Activated effector memory CD4-positive, alpha-beta T cell treated with Interleukin-2 at 50 U/mL for 16 hours (primary cell): Measurements from ENCODE around the gene CACFD1.

Experiments
- DNase-seq: peaks from one replicate; pipeline ENCODE4 v3.0.0-alpha.2; 2020

CACFD1 gene

DNA sequence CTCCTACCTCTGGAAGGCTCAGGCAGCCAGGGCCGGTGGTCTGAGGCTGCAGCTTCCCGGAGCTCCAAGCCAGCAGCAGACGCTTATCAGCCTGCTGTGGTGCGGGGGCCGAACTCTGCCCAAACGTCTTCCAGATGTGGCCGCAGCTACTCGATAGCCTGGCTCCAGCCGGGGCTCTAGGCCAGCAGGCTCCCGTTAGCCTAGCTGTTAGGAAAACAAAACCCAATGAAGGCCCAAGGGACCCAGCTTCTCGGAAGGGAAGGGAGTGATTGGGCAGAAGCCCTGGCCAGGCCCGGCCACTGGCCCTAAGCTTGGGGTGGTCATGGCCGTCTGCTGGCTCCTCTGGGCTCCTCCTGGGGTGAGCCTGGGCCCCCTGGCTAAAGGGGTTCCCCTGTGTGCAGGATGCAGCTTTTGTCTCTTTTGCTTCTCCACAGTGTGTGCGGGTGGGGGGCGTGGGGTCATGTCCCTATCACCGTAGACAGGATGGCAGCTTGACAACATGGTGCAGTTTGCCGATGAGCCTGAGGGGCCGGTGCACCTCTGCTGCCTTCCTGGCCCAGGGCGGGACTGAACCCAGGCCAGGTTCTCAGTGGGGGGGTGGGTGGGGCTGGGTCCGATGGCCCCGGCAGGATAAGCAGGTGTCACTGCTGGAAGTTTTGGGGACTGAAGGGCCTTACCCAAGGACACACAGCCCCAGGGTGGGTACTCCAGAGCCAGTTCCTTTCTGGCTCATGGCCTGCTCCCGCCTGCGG lies 46.3 kb downstream of the CACFD1 start:
- DNase-seq = no peak

GRCh38 chr9:133506653-133507038 lies 46.9 kb downstream of the CACFD1 start:
- DNase-seq = no peak

- no peak for DNase-seq
Observed at GRCh38 chr9:133507246-133507965, 47.6 kb downstream of the CACFD1 start.

GRCh38 chr9:133508046-133508445 lies 48.3 kb downstream of the CACFD1 start:
- DNase-seq = no peak

- DNase-seq = no peak
Observed at GRCh38 chr9:133509179-133510083, 49.7 kb downstream of the CACFD1 start.

DNA sequence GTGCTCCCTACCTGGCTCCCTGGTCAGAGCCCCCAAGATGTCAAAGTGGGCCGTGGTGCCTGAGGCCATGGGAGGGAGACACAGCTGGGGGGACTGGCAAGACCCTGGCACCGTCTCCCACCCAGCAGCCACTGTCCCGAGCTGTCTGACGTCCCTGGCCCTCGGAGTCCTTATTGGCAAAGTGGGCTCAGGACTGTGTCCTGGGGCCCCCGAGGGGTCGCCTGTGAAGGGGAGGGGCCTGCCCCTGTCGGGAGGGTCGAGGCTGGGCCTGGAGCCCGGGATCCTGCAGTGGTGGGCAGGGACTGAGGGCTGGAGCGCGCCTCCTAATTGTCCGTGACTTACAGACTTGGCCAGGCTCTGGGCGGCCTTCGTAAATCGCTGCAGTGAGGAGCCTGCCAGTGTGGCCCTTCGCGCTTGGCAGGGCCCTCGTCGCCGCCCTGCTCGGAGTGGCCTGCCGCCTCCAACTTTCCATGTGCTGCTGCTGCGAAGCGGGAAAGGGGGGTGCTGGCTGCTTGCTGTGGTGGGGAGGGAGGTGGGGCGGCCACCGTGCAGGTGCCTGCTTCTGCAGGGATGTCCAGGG lies 51.2 kb downstream of the CACFD1 start:
- no peak for DNase-seq

DNA sequence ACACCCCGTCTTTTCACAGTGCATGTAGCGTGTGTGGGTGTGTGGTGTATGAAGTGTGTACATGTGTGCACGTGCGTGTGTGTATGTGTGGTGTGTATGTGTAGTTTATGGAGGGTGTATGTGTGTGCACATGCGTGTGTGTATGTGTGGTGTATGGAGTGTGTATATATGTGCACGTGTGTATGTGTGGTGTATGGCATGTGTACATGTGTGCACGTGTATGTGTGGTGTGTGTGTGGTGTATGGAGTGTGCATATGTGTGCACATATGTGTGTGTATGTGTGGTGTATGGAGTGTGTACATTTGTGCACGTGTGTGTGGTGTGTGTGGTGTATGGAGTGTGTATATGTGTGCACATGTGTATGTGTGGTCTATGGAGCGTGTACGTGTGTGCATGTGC lies 51.8 kb downstream of the CACFD1 start:
- no peak for DNase-seq

GRCh38 chr9:133512253-133513213 lies 52.8 kb downstream of the CACFD1 start:
- DNase-seq = no peak

DNA sequence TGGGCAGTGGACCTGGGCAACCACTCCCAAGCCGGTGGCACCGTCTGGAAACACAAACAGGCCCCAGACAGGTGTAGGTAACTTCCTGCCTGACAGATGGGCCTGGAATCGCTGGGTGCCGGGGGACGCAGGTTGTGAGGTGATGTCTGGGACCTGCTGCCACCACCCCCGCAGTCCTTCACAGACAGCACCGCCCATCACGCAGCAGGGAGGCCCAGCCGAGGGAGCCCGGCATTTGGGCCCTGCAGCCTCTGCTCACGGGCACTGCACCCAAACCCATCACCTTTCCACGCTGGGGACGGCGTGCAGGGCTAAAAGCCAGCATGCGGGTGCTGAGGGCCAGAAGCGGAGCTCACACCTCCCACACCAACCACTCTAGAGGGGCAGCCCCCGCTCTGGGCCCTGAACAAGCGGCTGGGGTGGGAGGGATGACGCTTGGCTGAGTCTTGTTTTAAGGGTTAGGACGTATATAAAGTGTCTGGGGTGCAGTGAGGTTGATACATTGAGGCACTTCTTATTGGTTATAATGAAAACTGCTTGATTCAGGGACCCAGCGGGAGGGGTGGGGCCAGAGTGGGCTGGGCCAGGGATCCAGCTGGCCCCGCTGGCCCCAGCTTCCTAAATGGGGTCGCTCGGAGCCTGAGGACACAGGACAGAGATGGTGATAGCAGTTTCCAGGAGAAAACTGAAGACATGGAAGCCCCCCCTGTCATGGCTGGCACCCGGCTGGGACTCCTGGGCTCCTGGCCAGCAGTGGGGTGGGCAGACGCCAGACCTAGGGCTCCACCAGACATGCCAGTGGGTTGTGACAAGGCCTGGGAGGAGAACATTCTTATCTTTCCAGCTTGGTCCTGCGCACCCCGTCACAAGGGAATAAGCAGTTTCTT lies 53.7 kb downstream of the CACFD1 start:
- DNase-seq = no peak

DNA sequence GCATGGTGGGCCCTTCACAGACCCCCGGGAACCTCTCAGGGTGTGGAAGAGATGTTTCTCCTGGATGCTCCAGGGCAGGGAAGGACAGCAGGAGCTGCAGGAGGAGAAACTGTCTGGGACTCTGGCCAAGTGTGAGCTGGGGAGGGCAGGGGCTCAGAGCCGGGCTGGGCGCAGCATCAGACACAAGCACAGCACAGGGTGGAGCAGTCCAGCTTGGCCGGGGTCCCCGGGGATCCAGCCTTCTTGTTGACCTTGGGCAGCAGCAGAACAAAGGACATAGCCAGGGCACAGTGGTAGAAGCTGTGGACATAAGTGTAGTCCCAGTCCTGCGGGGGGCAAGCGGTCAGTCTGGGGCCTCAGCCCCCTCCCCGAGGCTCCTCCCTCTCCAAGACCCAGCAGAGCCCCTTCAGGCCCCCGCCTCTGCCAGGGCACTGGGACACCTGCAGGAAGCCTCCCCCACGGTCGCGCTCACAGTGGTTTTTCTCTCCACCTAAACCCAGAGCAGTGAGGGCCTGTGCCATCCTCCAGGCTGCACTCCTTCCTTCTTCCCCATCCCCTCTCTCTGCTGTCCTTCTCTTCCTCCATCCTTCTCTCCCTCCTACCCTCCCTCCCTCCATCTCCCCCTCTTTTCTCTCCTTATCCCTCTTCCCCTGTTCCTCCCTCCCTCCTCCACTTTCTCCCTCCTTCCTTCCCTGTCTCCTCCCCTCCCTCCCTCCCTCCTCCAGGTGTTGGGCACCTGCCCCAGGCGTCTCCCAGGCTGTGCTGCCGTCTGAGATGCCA lies 54.9 kb downstream of the CACFD1 start:
- no peak for DNase-seq

DNA sequence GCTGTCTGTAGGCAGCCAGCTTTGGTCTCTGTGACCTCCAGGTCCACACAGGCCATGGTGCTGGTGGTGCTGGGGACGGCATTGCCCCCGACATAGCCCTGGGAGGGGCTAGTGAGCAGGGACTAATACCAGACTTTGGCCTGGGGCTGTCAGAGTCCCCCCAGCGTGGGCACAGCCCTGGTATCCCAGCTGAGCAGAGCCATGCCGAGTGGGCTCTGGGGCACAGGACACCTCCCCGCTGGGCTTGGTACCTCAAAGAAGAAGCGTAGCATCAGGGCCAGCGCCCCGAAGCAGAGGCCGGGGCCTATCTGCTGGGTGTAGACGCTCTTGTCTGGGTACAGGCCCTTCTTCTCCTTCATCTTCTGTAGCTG lies 55.4 kb downstream of the CACFD1 start:
- no peak for DNase-seq

GRCh38 chr9:133515615-133516255 lies 56.0 kb downstream of the CACFD1 start:
- no peak for DNase-seq

DNA sequence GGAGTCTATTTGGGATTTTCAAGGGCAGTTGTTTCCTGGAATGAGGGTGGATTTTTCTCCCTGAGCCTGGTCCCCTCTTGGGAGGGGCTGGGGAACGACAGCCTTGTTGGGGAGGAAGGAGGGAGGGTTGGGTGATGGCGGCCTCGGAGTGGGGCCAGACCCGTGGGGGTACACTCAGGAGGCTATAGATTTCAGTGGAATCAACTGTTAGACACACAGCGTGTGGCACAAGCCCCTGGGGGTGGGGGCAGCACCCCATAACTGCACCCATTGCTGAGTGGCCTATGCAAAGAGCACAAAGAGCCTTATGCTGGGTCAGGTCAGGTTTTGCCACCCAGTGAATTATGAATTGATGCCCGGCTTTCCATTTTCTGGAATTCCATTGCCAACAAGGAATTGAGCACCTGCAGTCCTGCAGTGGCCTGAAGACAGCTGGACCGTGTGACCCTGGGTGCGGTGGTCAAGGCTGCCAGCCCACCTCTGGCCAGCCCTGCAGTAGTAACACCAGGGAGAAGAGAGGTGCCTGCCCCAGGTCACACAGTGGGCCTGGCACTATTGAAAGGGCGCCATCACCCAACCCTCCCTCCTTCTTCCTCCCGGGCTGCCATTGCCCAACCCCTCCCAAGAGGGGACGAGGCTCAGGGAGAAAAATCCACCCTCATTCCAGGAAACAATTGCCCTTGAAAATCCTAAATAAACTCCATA lies 56.6 kb downstream of the CACFD1 start:
- DNase-seq = no peak

DNA sequence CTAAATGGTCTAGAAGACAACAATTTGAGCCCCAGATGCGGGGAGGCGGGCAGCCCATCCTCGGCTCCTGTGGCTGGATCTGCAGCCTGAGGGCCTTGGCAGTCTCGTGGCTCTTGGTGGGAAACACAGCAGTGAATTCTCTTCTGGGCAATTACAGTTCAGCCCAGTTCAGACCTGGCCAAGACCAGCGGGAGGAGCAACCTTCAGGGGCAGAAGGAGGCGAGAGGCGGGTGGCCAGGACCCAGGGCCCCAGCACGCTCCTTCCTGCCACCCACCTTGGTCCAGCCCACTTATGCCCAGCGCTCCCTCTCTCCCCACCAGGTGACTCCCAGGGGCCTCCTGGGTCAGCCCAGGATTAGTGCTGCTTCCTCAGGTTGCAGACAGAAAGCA lies 57.2 kb downstream of the CACFD1 start:
- DNase-seq = no peak

DNA sequence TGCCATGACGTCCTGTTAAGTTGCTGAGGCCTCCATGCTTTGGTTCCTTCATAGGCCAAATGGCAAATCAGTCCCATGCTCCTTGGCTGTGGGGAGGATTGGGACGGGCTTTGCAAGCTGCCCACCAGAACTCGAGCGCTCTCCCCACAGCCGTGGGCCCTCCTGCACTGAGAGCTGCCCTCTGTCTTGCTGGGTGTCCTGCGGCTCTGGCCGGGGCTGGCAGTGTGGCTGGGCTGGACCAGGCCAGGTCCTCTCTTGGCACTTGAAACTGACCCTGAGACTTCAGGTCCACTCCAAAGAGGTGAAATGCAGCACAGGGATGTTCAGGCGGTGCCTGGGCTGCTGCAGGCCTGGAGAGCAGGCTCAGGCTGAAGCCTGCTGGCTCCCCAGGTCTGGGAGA lies 57.9 kb downstream of the CACFD1 start:
- DNase-seq = no peak

DNA sequence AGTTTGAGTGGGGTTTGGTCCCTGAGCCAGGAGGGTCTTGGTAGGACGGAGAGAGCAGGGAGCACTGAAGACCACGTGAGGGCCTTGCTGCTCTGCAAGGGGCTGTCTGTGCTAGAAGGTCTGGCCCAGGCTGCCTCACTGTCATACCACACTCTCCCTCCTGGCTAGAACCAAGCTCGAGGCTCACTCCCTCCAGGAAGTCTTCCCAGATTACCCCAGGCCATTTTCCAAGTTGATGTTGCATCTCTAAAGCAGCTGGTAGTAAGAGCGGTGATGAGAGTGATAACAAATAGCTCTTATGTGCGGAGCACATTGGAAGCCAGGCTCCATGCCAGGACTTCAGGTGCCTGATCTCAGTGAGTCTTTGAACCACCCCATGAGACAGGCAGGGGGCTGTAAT lies 58.4 kb downstream of the CACFD1 start:
- no peak for DNase-seq

- no peak for DNase-seq
Observed at GRCh38 chr9:133518706-133519449, 59.1 kb downstream of the CACFD1 start.

- DNase-seq = no peak
Observed at GRCh38 chr9:133519693-133520092, 59.9 kb downstream of the CACFD1 start.
